Measurements from ENCODE around the gene TTLL10. TPM values are rescaled to one million over a fixed set of nuclear protein-coding genes. Genes with fewer than 3 reads are reported as not detected.

Gene TTLL10
- total and polyA plus RNA-seq, 2 of the 4 experiments (the other 2 are of a cell fraction), result not detected

DNA sequence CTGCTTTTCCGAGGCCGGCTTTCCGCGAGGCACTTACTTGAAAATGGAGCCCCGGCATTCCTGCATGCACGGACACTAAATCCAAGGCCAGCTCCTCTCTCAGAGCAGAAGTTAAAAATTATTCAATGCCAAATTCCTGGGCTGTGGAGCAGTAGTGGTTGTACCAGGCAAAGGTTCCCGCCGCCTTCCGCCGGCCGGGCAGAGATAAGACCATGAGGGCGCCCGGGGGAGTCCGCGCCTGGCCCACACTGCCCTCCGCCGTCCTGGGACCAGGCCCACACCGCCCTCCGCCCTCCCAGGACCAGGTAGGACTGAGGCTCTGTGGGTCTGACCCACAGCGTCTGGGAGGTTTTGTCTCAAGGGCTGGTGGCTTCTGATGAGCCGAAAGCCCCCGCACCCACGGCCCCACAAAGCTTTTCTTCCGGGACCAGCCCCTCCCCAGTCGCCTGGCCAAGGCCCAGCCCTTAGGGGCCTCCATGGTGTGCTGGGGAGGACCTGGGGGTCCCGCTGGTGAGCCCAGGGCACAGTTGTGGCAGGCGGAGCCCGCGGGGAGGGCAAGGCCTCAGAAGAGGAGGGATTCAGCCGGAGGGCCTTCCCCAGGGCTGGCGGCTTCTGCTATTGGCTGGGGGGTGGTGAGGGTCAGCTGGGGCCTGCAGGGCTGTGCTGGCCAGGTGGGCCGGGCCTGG lies 45.1 kb upstream of the TTLL10 start:
- no peak overlapping the region for H3K4me3 ChIP-seq (ENCODE audit: insufficient read depth, low read depth, low read length)
- no peaks in the 10 kb centered on the region for H4K20me1 ChIP-seq (ENCODE audit: insufficient read depth, low read length)
- peaks cover 3% of the 10 kb centered on the region for H3K27me3 ChIP-seq (ENCODE audit: control insufficient read depth, insufficient read depth, low read length)
- H2AFZ ChIP-seq (replicated peaks; ENCODE audit: low read length, poor library complexity), result no peak overlapping the region
- no peak overlapping the region for H3K27ac ChIP-seq (ENCODE audit: insufficient read depth, low read length)
- no peak overlapping the region for H3K4me2 ChIP-seq (ENCODE audit: low read depth, low read length)
- no TSS peak for BruUV-seq (replicated peaks)
- DNase-seq (no peak), ATAC-seq (ENCODE audit: low read depth) (no peak)
- H3K18ac ChIP-seq (ENCODE audit: low read depth, low read length), result no peak overlapping the region
- no peak overlapping the region for H4K91ac ChIP-seq (ENCODE audit: insufficient read depth, low read depth, low read length)
- 78% methylated on average over 11 of the region's 32 CpGs; no CpG with 5 or more reads in 1 of the 2 experiments for WGBS, 2 experiments (ENCODE audit: extremely low coverage in 2 of 2, insufficient read length in 1 of 2)
- no peak overlapping the region for H4K5ac ChIP-seq (ENCODE audit: low read depth, low read length)
- H2AK5ac ChIP-seq (ENCODE audit: low read depth, low read length), result no peak overlapping the region
- no peak overlapping the region for H3K4ac ChIP-seq (ENCODE audit: low read depth, low read length)
- no peaks in the 10 kb centered on the region for H3K4me1 ChIP-seq (ENCODE audit: control insufficient read depth, insufficient read depth, low read length)
- no peak overlapping the region for H2AK9ac ChIP-seq (replicated peaks; ENCODE audit: low read depth, low read length, poor library complexity)
- H3K56ac ChIP-seq (ENCODE audit: extremely low read depth, insufficient read depth, low read length), result no peak overlapping the region
- intact Hi-C loops (cut with micrococcal nuclease) (no loop called here), in situ Hi-C loops (cut with MboI; ENCODE audit: low sequenced_read_pairs) (no loop called here), dilution Hi-C loops (cut with HindIII; ENCODE audit: low sequenced_read_pairs, unreplicated experiment) (no loop called here)
- no peak overlapping the region for H2BK5ac ChIP-seq (ENCODE audit: low read depth, low read length, poor library complexity, severe bottlenecking)
- H3K9ac ChIP-seq (ENCODE audit: low read depth, low read length), result no peak overlapping the region
- H3K9me3 ChIP-seq (ENCODE audit: control insufficient read depth, insufficient read depth, low read length), result 0 out of 2 replicates have a peak, but pooled peaks cover 3% of the 10 kb centered on the region
- H3K23ac ChIP-seq (ENCODE audit: low read depth, low read length), result no peak overlapping the region
- no peak overlapping the region for H2BK20ac ChIP-seq (ENCODE audit: low read depth, low read length)
- H3K14ac ChIP-seq (replicated peaks; ENCODE audit: low read depth, low read length), result no peak overlapping the region
- H3K36me3 ChIP-seq (ENCODE audit: control insufficient read depth, insufficient read depth, low read length), result no peaks in the 10 kb centered on the region
- ChIA-PET CTCF (no interaction called here), POLR2A (ENCODE audit: unreplicated experiment) (no interaction called here)
- H3K9me1 ChIP-seq (ENCODE audit: insufficient read depth, low read length), result peaks cover 4% of the 10 kb centered on the region; the same call in 1 of the 2 replicates
- no peaks in the 10 kb centered on the region for H3K79me1 ChIP-seq (ENCODE audit: low read depth in 1 of 2, low read length in 2 of 2)
- TF ChIP-seq CEBPB (IDR thresholded peaks at IDR 0.05; ENCODE audit: low read depth, low read length), result no peak
- no peak for TF ChIP-seq MAFK (IDR thresholded peaks at IDR 0.05; ENCODE audit: low read depth, low read length)
- TF ChIP-seq BHLHE40 (IDR thresholded peaks at IDR 0.05; ENCODE audit: low read depth, low read length), result no peak
- TF ChIP-seq RAD21 (IDR thresholded peaks at IDR 0.05; ENCODE audit: low read length), result no peak
- no peak for TF ChIP-seq POLR2A (IDR thresholded peaks at IDR 0.05; ENCODE audit: low read depth, low read length)
- no peak for TF ChIP-seq RCOR1 (IDR thresholded peaks at IDR 0.05; ENCODE audit: insufficient replicate concordance, low read length)
- no peak for TF ChIP-seq NFE2L2 (IDR thresholded peaks at IDR 0.05; ENCODE audit: low read depth, low read length)
- no peak for TF ChIP-seq MXI1 (IDR thresholded peaks at IDR 0.05; ENCODE audit: borderline replicate concordance, low read depth, low read length)
- TF ChIP-seq MAZ (IDR thresholded peaks at IDR 0.05; ENCODE audit: borderline replicate concordance, low read depth, low read length), result no peak
- no peak for TF ChIP-seq CHD1 (IDR thresholded peaks at IDR 0.05; ENCODE audit: low read depth, low read length)
- TF ChIP-seq FOS (IDR thresholded peaks at IDR 0.05; ENCODE audit: low read depth, low read length), result no peak
- TF ChIP-seq, protein P1, sequence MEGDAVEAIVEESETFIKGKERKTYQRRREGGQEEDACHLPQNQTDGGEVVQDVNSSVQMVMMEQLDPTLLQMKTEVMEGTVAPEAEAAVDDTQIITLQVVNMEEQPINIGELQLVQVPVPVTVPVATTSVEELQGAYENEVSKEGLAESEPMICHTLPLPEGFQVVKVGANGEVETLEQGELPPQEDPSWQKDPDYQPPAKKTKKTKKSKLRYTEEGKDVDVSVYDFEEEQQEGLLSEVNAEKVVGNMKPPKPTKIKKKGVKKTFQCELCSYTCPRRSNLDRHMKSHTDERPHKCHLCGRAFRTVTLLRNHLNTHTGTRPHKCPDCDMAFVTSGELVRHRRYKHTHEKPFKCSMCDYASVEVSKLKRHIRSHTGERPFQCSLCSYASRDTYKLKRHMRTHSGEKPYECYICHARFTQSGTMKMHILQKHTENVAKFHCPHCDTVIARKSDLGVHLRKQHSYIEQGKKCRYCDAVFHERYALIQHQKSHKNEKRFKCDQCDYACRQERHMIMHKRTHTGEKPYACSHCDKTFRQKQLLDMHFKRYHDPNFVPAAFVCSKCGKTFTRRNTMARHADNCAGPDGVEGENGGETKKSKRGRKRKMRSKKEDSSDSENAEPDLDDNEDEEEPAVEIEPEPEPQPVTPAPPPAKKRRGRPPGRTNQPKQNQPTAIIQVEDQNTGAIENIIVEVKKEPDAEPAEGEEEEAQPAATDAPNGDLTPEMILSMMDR (conservative IDR thresholded peaks at IDR 0.05; ENCODE audit: low read depth, low read length), result no peak
- no peak for TF ChIP-seq SMC3 (IDR thresholded peaks at IDR 0.05; ENCODE audit: low read depth, low read length)
- TF ChIP-seq, protein P2, sequence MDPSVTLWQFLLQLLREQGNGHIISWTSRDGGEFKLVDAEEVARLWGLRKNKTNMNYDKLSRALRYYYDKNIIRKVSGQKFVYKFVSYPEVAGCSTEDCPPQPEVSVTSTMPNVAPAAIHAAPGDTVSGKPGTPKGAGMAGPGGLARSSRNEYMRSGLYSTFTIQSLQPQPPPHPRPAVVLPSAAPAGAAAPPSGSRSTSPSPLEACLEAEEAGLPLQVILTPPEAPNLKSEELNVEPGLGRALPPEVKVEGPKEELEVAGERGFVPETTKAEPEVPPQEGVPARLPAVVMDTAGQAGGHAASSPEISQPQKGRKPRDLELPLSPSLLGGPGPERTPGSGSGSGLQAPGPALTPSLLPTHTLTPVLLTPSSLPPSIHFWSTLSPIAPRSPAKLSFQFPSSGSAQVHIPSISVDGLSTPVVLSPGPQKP (IDR thresholded peaks at IDR 0.05; ENCODE audit: borderline replicate concordance, low read depth, low read length), result no peak
- TF ChIP-seq, protein P3, sequence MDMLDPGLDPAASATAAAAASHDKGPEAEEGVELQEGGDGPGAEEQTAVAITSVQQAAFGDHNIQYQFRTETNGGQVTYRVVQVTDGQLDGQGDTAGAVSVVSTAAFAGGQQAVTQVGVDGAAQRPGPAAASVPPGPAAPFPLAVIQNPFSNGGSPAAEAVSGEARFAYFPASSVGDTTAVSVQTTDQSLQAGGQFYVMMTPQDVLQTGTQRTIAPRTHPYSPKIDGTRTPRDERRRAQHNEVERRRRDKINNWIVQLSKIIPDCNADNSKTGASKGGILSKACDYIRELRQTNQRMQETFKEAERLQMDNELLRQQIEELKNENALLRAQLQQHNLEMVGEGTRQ (IDR thresholded peaks at IDR 0.05; ENCODE audit: low read depth, low read length), result no peak
- no peak for TF ChIP-seq RFX5 (IDR thresholded peaks at IDR 0.05; ENCODE audit: low read depth, low read length)
- no peak overlapping the region for H4K8ac ChIP-seq (ENCODE audit: low read depth in 2 of 2, low read length in 2 of 2)
- no peak overlapping the region for H2BK15ac ChIP-seq (ENCODE audit: low read depth, low read length)
- no peak overlapping the region for H2BK120ac ChIP-seq (ENCODE audit: low read depth, low read length)
